Activated CD4-positive, CD25-positive, alpha-beta regulatory T cell treated with anti-CD3 and anti-CD28 coated beads, Interleukin-2, amount 50 U/mL, for 16 hours (primary cell): ENCODE results near the gene TICAM1.
"Not testable (repeated sequence)": the region's sequence is repeated elsewhere in the genome, so short reads cannot be mapped to it uniquely, and the experiment has no call there.

Source experiments
- DNase-seq: peaks from one replicate; pipeline ENCODE4 v3.0.0-alpha.2; 2020; ENCODE audit warnings: low read depth, low spot score

TICAM1 gene

DNA sequence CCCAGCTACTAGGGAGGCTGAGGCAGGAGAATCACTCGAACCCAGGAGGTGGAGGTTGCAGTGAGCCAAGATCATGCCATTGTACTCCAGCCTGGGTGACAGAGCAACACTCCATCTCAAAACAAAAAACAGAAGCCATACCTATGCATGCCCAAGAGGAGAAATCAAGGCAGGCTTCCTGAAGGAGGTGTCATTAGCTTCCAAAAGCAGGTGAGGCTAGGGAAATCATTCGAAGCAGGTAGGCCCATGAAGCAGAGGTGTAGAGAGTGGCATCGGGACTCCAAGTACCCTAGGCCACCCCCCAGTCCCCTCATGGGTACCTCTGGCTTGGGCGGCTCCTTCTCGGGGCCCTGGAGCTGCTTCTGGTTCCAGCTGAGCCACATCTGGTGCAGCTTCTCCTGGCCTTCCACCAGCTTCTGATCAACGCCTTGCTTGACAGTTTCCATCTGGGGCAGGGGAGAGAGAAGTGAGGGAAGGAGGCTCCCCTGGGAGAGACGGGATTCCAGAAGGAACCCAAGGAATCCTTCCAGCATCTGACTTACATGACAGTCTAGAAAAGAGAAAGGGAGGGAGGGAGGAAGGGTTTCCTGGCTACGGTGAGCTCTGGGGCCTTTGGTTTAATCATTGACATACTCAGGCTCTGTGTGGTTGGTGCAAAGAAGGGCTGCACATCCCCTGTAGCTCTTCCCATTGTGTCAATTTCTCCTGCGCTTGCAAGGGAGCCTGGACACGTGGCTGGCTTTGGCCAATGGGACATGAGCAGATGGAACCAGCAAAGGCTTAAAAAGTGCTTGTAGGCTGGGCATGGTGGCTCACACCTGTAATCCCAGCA is 13.1 kb upstream of the TICAM1 start:
- no peak for DNase-seq

GRCh38 chr19:4843647-4843965 is 12.1 kb upstream of the TICAM1 start:
- no peak for DNase-seq

DNA sequence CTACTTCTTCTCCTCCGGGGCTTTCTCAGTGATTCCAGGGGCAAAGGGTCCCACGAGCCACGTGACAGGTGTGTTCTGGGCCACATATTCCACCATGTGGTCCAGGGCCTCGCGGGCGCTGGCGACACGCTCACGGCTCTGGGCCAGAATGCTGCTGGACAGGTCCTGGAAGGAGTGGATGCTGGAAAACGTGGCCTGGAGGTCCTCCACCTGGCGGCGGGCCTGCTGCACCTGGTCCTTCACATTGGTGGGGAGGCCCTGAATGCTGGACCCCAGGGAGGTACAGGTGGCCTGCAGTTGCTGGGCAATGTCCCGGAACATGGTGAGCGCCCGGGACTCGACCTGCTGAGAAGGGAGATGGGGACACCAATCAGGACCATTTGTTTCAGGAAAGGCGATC is 7.7 kb upstream of the TICAM1 start:
- no peak for DNase-seq

GRCh38 chr19:4832776-4833175 is 1.3 kb upstream of the TICAM1 start:
- no peak for DNase-seq

DNA sequence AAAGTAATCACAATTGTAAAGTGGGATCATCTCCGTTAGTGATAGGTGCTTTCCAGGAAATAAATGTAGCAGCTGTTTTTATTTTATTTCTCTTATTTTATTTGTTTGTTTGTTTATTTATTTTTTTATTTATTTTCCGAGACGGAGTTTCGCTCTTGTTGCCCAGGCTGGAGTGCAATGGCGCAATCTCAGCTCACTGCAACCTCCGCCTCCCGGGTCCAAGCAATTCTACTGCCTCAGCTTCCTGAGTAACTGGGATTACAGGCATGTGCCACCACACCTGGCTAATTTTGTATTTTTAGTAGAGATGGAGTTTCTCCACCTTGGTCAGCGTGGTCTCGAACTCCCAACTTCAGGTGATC is 448 bp upstream of the TICAM1 start:
- not testable (repeated sequence) for DNase-seq

GRCh38 chr19:4830768-4831265 is 695 bp downstream of the TICAM1 start:
- no peak for DNase-seq

DNA sequence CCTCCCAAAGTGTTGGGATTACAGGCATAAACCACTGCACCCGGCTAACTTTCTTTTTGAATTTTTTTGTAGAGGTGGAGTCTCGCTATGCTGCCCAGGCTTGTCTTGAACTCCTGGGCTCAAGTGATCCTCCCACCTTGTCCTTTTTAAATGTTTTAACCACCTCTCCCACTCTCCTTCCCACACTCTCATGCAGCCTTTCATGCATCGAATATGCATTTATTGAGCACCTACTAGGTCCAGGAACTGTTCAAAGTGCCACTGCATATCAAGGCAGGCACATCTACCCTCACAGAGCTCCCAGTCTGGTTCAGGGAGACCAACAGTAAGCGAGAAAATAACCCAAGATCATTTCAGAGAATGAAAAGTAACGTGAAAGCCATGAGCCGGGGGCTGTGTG is 1.2 kb downstream of the TICAM1 start:
- no peak for DNase-seq

DNA sequence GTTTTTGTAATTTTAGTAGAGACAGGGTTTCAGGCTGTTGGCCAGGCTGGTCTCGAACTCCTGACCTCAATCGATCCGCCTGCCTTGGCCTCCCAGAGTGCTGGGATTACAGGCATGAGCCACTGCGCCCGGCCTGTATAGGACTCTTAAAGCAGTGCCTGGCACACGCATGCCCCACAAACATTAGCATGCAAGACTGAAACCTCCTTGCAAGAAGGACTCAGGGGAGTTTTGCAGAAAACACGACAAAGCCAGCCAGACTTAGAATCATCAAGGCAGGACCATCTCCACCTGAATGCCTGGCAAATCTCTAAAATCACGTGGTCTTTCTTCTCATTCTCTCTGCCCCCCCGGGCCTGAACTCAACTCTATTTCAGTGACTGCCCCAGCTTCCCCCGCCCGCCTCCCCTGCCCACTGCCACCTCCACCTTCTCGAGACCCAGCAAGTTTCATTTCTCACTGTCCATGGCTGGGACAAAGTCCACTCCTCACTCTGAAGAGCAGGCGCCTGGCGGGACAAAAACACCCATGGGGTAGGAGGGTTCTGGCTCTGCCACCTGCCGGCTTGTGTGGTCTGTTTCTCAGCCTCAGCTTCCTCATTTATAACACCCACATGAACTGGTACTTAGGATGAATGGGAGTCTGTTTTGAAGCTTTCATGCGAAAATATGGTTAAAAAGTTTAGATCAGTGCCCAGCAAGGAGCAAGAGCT is 2.4 kb downstream of the TICAM1 start:
- DNase-seq, result no peak

DNA sequence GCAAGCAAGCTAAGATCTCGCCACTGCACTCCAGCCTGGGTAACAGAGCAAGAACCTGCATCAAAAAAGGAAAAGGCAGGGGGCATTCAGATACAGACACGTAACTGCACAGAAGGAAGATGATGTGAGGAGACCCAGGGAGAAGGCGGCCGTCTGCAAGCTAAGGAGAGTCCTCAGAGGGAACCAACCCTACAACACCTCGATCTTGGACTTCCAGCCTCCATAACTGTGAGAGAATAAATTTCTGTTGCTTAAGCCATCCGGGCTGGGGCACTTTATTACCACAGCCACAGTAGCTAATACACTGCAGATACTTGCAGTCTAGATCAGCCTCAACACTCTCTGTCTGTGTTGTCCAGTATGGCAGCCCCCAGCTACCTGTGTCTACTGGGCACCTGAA is 7.9 kb downstream of the TICAM1 start:
- no peak for DNase-seq

DNA sequence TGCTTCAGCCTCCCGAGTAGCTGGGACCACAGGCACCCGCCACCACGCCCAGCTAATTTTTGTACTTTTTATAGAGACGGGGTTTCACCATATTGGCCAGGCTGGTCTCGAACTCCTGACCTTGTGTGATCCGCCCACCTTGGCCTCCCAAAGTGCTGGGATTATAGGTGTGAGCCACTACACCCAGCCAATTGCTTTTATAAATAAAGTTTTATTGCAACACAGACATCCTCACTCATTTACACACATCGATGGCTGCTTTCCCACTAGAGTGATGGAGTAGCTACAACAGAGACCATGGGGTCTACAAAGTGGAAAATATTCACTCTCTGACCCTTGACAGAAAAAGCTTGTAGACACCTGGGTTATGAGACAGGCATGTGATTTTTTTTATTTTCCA is 9.2 kb downstream of the TICAM1 start:
- not testable (repeated sequence) for DNase-seq

GRCh38 chr19:4821265-4821664 is 10.2 kb downstream of the TICAM1 start:
- no peak for DNase-seq

DNA sequence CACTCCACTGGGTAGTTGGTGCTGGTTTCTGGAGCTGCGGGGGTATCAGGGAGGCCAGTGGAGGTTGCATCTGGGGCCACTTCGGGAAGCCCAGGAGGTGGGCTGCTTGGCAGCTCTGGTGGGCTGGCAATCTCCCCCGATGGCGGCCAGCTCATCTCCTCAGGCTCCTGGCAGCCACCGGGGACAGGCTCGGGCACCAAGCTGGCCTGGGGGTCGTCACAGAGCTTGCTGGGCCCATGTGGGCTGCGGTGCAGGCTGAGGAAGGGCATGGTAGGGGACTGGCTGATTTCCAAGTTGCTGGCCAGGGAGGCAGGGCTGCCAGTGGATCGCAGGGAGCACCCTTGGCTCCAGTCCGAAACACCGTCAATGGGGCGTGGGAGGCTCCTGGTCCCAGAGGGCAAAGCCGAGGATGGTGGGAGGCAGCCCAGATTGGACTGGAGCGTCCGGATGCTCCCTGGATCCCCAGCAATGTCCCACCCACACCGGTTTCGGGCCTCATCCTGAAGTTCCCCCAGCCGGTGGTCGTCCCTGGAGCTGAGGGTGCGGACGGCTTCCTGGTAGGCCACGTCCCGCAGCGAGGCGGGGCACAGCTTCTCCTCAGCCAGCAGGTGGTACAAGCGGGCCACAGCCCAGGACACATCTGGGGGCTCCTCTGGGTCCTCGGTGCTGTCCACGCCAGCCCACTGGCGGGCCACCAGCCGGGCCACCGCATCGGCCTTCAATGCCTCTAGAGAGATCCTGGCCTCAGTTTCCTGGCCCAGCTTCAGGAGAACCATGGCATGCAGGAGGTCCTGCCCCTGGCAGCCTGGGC is 13.8 kb downstream of the TICAM1 start:
- no peak for DNase-seq

GRCh38 chr19:4816950-4817278 is 14.6 kb downstream of the TICAM1 start:
- DNase-seq, result no peak

DNA sequence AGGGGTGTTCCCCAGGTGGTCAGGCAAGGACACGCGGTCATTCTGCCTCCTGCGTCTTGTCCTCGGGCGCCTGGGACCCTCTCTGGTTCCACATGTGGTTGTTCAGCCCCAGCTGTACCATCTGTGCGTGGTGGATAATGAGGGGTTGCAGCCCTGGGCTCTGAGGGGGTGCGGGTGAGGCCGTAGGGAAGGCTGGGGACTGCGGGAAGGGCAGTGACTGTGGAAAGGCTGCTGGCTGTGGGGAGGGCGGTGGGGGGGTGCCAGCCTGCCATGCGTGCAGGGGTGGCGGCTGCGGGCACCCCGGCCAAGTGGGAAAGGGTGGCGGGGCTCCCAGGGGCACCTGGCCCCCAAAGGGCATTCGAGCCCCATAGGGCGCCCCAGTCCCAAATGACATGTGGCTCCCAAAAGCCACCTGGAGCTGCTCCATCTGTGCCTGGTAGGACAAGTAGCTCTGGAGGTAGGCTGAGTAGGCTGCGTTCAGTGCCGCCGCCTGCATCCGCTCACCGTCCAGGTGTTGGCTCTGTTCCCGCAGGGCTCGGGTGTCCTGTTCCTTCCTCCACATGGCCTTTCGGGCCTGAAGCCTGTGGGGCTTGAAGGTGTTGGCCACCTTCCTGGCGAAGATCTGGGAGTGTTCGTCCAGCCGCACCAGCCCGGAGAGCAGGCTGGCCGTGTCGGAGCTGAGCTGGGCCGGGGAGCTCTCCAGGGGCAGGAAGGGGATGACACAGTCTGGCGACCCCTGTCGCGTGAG is 15.1 kb downstream of the TICAM1 start:
- DNase-seq, result no peak

- DNase-seq, result peak; percentile 52
Observed at GRCh38 chr19:4815426-4816201, 15.9 kb downstream of the TICAM1 start.

GRCh38 chr19:4814625-4815425 is 16.7 kb downstream of the TICAM1 start:
- DNase-seq, result no peak

- DNase-seq, result peak; percentile 83
Observed at GRCh38 chr19:4811328-4812131, 20.0 kb downstream of the TICAM1 start.

GRCh38 chr19:4807188-4807587 is 24.3 kb downstream of the TICAM1 start:
- no peak for DNase-seq

DNA sequence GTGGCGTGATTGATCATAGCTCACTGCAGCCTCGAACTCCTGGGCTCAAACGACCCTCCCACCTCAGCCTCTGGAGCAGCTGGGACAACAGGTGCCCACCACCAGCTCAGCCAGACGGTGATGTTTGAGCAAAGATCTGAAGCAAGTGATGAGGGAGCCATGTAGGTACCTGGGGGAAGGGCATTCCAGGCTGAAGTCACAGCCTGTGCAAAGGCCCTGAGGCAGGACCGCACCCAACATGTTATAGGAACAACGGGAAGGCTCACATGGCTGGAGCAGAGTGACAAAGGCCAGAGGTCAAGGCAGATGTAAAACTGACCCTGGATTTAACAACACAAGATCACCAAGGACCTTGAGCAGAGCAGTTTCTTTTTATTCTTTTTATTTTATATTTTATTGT is 25.1 kb downstream of the TICAM1 start:
- no peak for DNase-seq
